HepG2 (cell line): ENCODE data around the gene SPANXB1.

ENCODE experiments used
- NR3C1 ChIP-seq: sonication (generic); formaldehyde crosslinking; IDR thresholded peaks from 2 replicates; pipeline ENCODE4 v1.4.0; 2020; ENCODE audit warnings: missing genetic modification reagents
- PCBP2 ChIP-seq: fragments of 200-400 bp; formaldehyde crosslinking; optimal IDR thresholded peaks from 2 replicates; pipeline ENCODE3; 2018; ENCODE audit warnings: low read length, low read depth; ENCODE audit not compliant: poor library complexity, severe bottlenecking
- PHF8 ChIP-seq: sonication (generic); formaldehyde crosslinking; IDR thresholded peaks from 2 replicates; pipeline ENCODE4 v1.5.0; 2020; ENCODE audit warnings: missing genetic modification reagents

- TF ChIP-seq PHF8 (CRISPR knock-in tag) (no peak), PCBP2 (no peak), NR3C1 (no peak)
Observed at GRCh38 chrX:140971099-140971795, 31.1 kb upstream of the SPANXB1 start.
